HepG2 (cell line): ENCODE results near the gene TUBB4B. TPM values are rescaled to one million over a fixed set of nuclear protein-coding genes. Genes with fewer than 3 reads are reported as not detected.

Source experiments
- AHR ChIP-seq: IDR thresholded peaks from 2 replicates; pipeline ENCODE4 v1.6.1; 2018; ENCODE audit warnings: missing genetic modification reagents, missing compliant biosample characterization
- BRCA1 ChIP-seq: sonication (generic); formaldehyde crosslinking; IDR thresholded peaks from 2 replicates; pipeline ENCODE4 v1.4.0; 2020; ENCODE audit warnings: missing genetic modification reagents
- CBX5 ChIP-seq: sonication (generic); formaldehyde crosslinking; IDR thresholded peaks from 2 replicates; pipeline ENCODE4 v1.4.0; 2020; ENCODE audit warnings: missing genetic modification reagents, borderline replicate concordance
- FIP1L1 ChIP-seq: fragments of 200-400 bp; formaldehyde crosslinking; IDR thresholded peaks from 2 replicates; pipeline ENCODE4 v1.6.1; 2018; ENCODE audit warnings: low read depth, mild to moderate bottlenecking, low read length, moderate library complexity, borderline replicate concordance; ENCODE audit not compliant: insufficient read depth
- FLYWCH1 ChIP-seq: sonication (generic); formaldehyde crosslinking; IDR thresholded peaks from 2 replicates; pipeline ENCODE4 v1.8.1; 2023; ENCODE audit warnings: mild to moderate bottlenecking, missing genetic modification reagents
- GATAD2A ChIP-seq: IDR thresholded peaks from 2 replicates; pipeline ENCODE4 v1.6.1; 2016
- GZF1 ChIP-seq: sonication (generic); formaldehyde crosslinking; IDR thresholded peaks from 2 replicates; pipeline ENCODE4 v1.5.1; 2020; ENCODE audit warnings: mild to moderate bottlenecking, missing genetic modification reagents
- HIVEP1 ChIP-seq: sonication (generic); formaldehyde crosslinking; IDR thresholded peaks from 2 replicates; pipeline ENCODE4 v1.4.0; 2020; ENCODE audit warnings: mild to moderate bottlenecking, missing genetic modification reagents
- IKZF4 ChIP-seq: sonication (generic); formaldehyde crosslinking; IDR thresholded peaks from 2 replicates; pipeline ENCODE4 v1.5.1; 2020; ENCODE audit warnings: borderline replicate concordance, mild to moderate bottlenecking, low read depth, missing genetic modification reagents; ENCODE audit errors: not compliant biosample characterization
- JUNB ChIP-seq: sonication (generic); formaldehyde crosslinking; IDR thresholded peaks from 2 replicates; pipeline ENCODE4 v1.8.0; 2022; ENCODE audit warnings: missing genetic modification reagents, mild to moderate bottlenecking, borderline replicate concordance
- MYC ChIP-seq: sonication (generic); formaldehyde crosslinking; IDR thresholded peaks from 2 replicates; pipeline ENCODE4 v1.9.0; 2021; ENCODE audit warnings: missing genetic modification reagents, borderline replicate concordance
- MYNN ChIP-seq: sonication (generic); formaldehyde crosslinking; IDR thresholded peaks from 2 replicates; pipeline ENCODE4 v1.4.0; 2020; ENCODE audit warnings: mild to moderate bottlenecking, low read depth, missing genetic modification reagents
- MZF1 ChIP-seq: sonication (generic); formaldehyde crosslinking; IDR thresholded peaks from 2 replicates; pipeline ENCODE4 v1.8.1; 2023; ENCODE audit warnings: mild to moderate bottlenecking, missing genetic modification reagents, borderline replicate concordance
- NFIC ChIP-seq: IDR thresholded peaks from 2 replicates; pipeline ENCODE4 v1.6.1; 2012; ENCODE audit warnings: mild to moderate bottlenecking, low read length, inconsistent platforms
- PTBP1 ChIP-seq: fragments of 200-400 bp; formaldehyde crosslinking; IDR thresholded peaks from 2 replicates; pipeline ENCODE4 v1.6.1; 2018; ENCODE audit warnings: low read length, low read depth; ENCODE audit not compliant: poor library complexity, severe bottlenecking
- REL ChIP-seq: sonication (generic); formaldehyde crosslinking; conservative IDR thresholded peaks from 2 replicates; pipeline ENCODE4 v1.8.0; 2022; ENCODE audit warnings: mild to moderate bottlenecking, missing genetic modification reagents, moderate library complexity
- RFX3 ChIP-seq: IDR thresholded peaks from 2 replicates; pipeline ENCODE4 v1.6.1; 2016; ENCODE audit warnings: missing biosample characterization, missing genetic modification reagents
- RORA ChIP-seq: sonication (generic); formaldehyde crosslinking; IDR thresholded peaks from 2 replicates; pipeline ENCODE4 v1.5.0; 2020; ENCODE audit warnings: mild to moderate bottlenecking, missing genetic modification reagents, moderate library complexity
- RXRB ChIP-seq: IDR thresholded peaks from 2 replicates; pipeline ENCODE4 v1.6.1; 2016; ENCODE audit warnings: borderline replicate concordance, missing genetic modification reagents, missing compliant biosample characterization
- TARDBP ChIP-seq: sonication (generic); formaldehyde crosslinking; IDR thresholded peaks from 2 replicates; pipeline ENCODE4 v1.8.0; 2022; ENCODE audit warnings: mild to moderate bottlenecking, missing genetic modification reagents
- TCF12 ChIP-seq, 2 experiments: fragments of 450-650 bp in 1 of 2; sonication (generic) in 1 of 2; formaldehyde crosslinking in 1 of 2; IDR thresholded peaks; 2 replicates each; pipeline versions ENCODE4 v1.6.1 to v1.8.0; 2017 to 2022; ENCODE audit warnings: antibody characterized with exemption in 1 of 2, mild to moderate bottlenecking in 1 of 2, missing genetic modification reagents in 1 of 2, moderate library complexity in 1 of 2
- U2AF1 ChIP-seq: fragments of 200-400 bp; formaldehyde crosslinking; optimal IDR thresholded peaks from 2 replicates; pipeline ENCODE3; 2017; ENCODE audit warnings: mild to moderate bottlenecking, low read depth, low read length
- ZNF256 ChIP-seq: sonication (generic); formaldehyde crosslinking; conservative IDR thresholded peaks from 2 replicates; pipeline ENCODE4 v1.4.0; 2020; ENCODE audit warnings: missing genetic modification reagents
- ZNF282 ChIP-seq: fragments of 450-650 bp; IDR thresholded peaks from 2 replicates; pipeline ENCODE4 v1.6.1; 2018; ENCODE audit not compliant: partially characterized antibody
- ZNF414 ChIP-seq: sonication (generic); formaldehyde crosslinking; IDR thresholded peaks from 2 replicates; pipeline ENCODE4 v1.5.0; 2020; ENCODE audit warnings: missing genetic modification reagents
- ZNF614 ChIP-seq: IDR thresholded peaks from 2 replicates; pipeline ENCODE4 v1.6.1; 2018; ENCODE audit warnings: missing biosample characterization, missing genetic modification reagents, inconsistent platforms, borderline replicate concordance
- ZNF800 ChIP-seq: sonication (generic); formaldehyde crosslinking; IDR thresholded peaks from 2 replicates; pipeline ENCODE4 v1.4.0; 2020; ENCODE audit warnings: missing genetic modification reagents
- ZSCAN29 ChIP-seq: sonication (generic); formaldehyde crosslinking; conservative IDR thresholded peaks from 2 replicates; pipeline ENCODE4 v1.4.0; 2020; ENCODE audit warnings: mild to moderate bottlenecking, missing genetic modification reagents
- polyA plus RNA-seq, 8 experiments: library from polyadenylated mRNA; depleted of rRNA in 3 of 8; stranded (reverse) in 7 of 8; unstranded in 1 of 8; fragments of >200 nt; fragmentation: Illumina TruSeq in 4 of 8; extraction: Trizol in 4 of 8; gene quantifications; 2 replicates each; pipeline versions ENCODE4 v1.2.1 to v1.2.3, GENCODE V29; 2011 to 2016; ENCODE audit warnings: low read depth in 4 of 8, missing spikeins in 1 of 8, mixed read lengths in 1 of 8; ENCODE audit not compliant: insufficient read depth in 1 of 8
- total RNA-seq, 5 experiments: library from RNA; depleted of rRNA; stranded (reverse); fragments of >200 nt; fragmentation: Illumina TruSeq; extraction: Trizol; gene quantifications; 2 replicates each; pipeline ENCODE4 v1.2.3, GENCODE V29; 2016; ENCODE audit warnings: low read depth in 1 of 5

Gene TUBB4B
- total and polyA plus RNA-seq, 2 of the 13 experiments (the other 11 are each of a cell fraction or from before 2014, with no cell fraction given): 182 to 412 TPM

GRCh38 chr9:137235424-137236237 is 5.5 kb upstream of the TUBB4B start (continued):
- TF ChIP-seq MYNN (CRISPR knock-in tag): no peak
- TF ChIP-seq RORA (CRISPR knock-in tag): no peak
- TF ChIP-seq GZF1 (CRISPR knock-in tag): no peak
- no peak for TF ChIP-seq RFX3 (CRISPR knock-in tag)
- no peak for TF ChIP-seq JUNB (CRISPR knock-in tag)
- no peak for TF ChIP-seq FIP1L1
- TF ChIP-seq ZSCAN29 (CRISPR knock-in tag): no peak
- TF ChIP-seq HIVEP1 (CRISPR knock-in tag): no peak; the same call in 1 of the 2 replicates
- no peak for TF ChIP-seq REL (CRISPR knock-in tag)
- no peak for TF ChIP-seq MZF1
- TF ChIP-seq CBX5 (CRISPR knock-in tag): no peak
- no peak for TF ChIP-seq AHR (CRISPR knock-in tag)
- TF ChIP-seq BRCA1 (CRISPR knock-in tag): no peak
- TF ChIP-seq U2AF1: peak; percentile 26
- TF ChIP-seq ZNF282: no peak
- no peak for TF ChIP-seq PTBP1
- TF ChIP-seq ZNF414: no peak
- TF ChIP-seq ZNF256 (CRISPR knock-in tag): no peak
- TF ChIP-seq MYC (CRISPR knock-in tag): peak; percentile 73
- TF ChIP-seq ZNF800: 0 out of 2 replicates have a peak, but pooled peaks have one; percentile 39
- TF ChIP-seq TARDBP (CRISPR knock-in tag): peak; percentile 26; the same call in 1 of the 2 replicates
- no peak for TF ChIP-seq FLYWCH1 (CRISPR knock-in tag)
- TF ChIP-seq IKZF4: peak; percentile 75
- no peak for TF ChIP-seq TCF12 (IDR thresholded peaks at IDR 0.05)
- no peak for TF ChIP-seq TCF12 (CRISPR knock-in tag; IDR thresholded peaks at IDR 0.05)
- no peak for TF ChIP-seq ZNF614 (CRISPR knock-in tag)
- TF ChIP-seq GATAD2A (CRISPR knock-in tag): no peak; the same call in 1 of the 2 replicates
- TF ChIP-seq NFIC: no peak
- TF ChIP-seq RXRB (CRISPR knock-in tag): peak; percentile 30; the same call in 1 of the 2 replicates
